GM10266 (cell line): Measurements from ENCODE around the gene PSMC1.
"Not testable (repeated sequence)": the region's sequence is repeated elsewhere in the genome, so short reads cannot be mapped to it uniquely, and the experiment has no call there.

Experiments
- DNase-seq: peaks from one replicate; pipeline ENCODE4 v3.0.0; 2012; ENCODE audit errors: extremely low spot score
- CTCF ChIP-seq: IDR thresholded peaks from 2 replicates; pipeline ENCODE4 v1.5.1; 2012; ENCODE audit warnings: mild to moderate bottlenecking, low read depth; ENCODE audit not compliant: control insufficient read depth, insufficient read depth; ENCODE audit errors: missing control alignments

PSMC1 gene

GRCh38 chr14:90256354-90257131 is at the start of gene PSMC1:
Gene PSMC1 (plus strand): TSS chr14:90256553. CDS start chr14:90256598, 45 bp downstream.
- no peak for TF ChIP-seq CTCF
- peak; percentile 85 for DNase-seq

GRCh38 chr14:90213099-90213748 is 43.1 kb upstream of the PSMC1 start:
- DNase-seq = no peak
- TF ChIP-seq CTCF = no peak

GRCh38 chr14:90228478-90228877 is 27.9 kb upstream of the PSMC1 start:
- TF ChIP-seq CTCF = no peak
- DNase-seq = no peak

GRCh38 chr14:90229942-90230341 is 26.4 kb upstream of the PSMC1 start:
- DNase-seq = not testable (repeated sequence)

GRCh38 chr14:90235179-90235976 is 21.0 kb upstream of the PSMC1 start:
- peak; percentile 88 for TF ChIP-seq CTCF
- peak; percentile 73 for DNase-seq

GRCh38 chr14:90239139-90239538 is 17.2 kb upstream of the PSMC1 start:
- DNase-seq = no peak
- TF ChIP-seq CTCF = no peak

GRCh38 chr14:90242444-90242843 is 13.9 kb upstream of the PSMC1 start:
- DNase-seq = no peak
- no peak for TF ChIP-seq CTCF
